GM18508 (cell line): ENCODE results near the gene DRAM1.
A peak's percentile ranks its signal among the peaks of the same experiment; 100 is the strongest.
"Not testable (repeated sequence)": the region's sequence is repeated elsewhere in the genome, so short reads cannot be mapped to it uniquely, and the experiment has no call there.

ENCODE experiments used
- ATAC-seq: cut with Tn5 transposase; IDR thresholded peaks from one replicate; pipeline ENCODE4 v1.9.1; 2021; ENCODE audit warnings: moderate number of reproducible peaks; ENCODE audit not compliant: insufficient read depth, unreplicated experiment

The DRAM1 gene

DNA sequence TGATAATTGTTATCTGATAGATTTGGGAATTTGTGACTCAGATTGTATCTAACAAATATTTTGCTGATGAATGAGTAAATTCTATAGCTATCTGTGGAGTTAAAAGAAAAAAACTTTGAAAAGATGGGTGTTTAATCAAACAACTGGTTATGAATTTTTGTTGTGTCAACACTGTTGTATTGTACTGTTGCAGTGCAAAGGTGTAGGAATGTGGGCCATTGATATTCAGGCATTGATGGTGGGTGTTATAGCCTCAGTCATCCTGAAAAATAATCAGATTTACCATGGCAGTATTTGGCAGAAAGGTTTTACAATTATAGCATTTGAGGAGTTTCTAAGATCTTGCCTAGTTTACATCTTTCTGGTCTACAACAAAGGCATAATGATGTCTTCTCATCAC is 15.4 kb downstream of the DRAM1 start:
- no peak for ATAC-seq

GRCh38 chr12:101901777-101902176 is 24.4 kb downstream of the DRAM1 start:
- no peak for ATAC-seq

DNA sequence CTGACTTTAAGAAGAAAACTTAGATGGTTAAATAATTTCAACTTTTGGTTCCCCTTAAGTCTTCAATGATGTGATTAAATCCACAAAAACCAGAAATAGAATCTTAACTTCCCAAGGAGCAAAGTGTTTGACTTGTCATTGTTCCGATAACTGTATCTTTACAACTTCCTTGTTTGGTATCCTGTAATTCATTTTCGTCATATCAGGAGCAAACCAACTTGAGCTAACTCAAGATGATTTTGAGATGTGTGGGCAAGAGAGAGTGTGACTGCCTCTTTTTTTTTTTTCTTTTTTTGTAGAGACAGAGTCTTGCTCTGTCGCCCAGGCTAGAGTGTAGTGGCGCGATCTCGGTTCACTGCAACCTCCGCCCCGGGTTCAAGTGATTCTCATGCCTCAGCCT is 25.3 kb downstream of the DRAM1 start:
- ATAC-seq: no peak

DNA sequence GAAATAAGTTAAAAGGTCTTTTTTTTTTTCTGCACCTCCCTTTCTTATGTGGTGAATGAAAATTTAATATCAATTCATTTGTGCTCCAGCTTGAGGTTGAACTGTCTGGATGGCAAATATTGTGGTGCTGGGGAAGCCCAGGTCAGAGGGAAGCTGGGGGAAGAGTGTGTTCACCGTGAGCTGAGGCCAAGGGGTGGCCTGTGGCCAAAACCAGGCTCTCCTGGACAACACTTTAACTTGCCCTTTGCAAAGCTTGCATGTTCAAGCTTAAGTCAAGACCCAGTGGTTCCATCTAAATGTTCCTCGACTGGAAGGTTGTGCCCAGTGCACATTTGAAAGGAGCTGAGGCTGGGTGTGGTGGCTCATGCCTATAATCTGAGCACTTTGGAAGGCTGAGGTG is 28.8 kb downstream of the DRAM1 start:
- no peak for ATAC-seq

DNA sequence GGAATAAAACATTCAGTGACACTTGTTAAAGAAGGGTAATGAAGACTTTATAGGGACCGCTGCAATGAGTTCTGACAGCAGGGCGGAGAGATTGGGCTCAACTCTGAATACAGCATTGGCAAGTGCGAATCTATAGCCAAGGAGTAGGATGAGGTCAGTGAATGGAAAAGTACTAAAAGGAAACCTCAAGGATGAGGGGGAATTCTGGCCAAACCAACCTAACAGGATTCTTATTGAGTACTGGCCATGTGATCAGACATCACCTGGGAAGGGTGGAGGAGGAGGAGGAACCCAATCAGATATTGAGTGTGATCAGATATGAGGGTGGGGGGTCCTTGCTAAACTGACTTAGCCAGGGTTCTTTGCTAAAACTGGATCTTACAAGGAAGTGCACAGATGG is 31.0 kb downstream of the DRAM1 start:
- ATAC-seq: no peak

DNA sequence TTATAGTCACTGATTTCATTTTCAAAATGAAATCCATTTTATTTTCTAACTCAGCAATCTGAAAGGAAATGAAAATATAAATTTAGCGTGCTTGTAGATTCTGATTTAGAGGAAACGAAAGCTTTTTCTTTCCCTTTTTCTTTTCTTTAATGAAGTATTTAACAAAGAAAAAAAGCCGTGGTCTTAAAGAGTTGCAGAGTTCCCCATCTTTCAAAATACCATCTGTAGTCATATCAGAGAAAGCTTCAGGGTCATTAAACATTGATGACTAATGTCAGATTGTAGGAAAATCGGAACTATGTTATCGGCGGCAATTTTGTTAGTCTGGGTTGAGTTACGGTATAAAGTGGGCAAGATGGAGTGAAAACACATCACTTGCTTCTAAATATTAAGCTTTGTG is 32.3 kb downstream of the DRAM1 start:
- no peak for ATAC-seq

- no peak for ATAC-seq
These were observed 38.5 kb downstream of the DRAM1 start for GRCh38 chr12:101915841-101916240.

- not testable (repeated sequence) for ATAC-seq
These were observed 41.4 kb downstream of the DRAM1 start for GRCh38 chr12:101918805-101919204.

- no peak for ATAC-seq
These were observed 42.1 kb downstream of the DRAM1 start for GRCh38 chr12:101919447-101919846.

DNA sequence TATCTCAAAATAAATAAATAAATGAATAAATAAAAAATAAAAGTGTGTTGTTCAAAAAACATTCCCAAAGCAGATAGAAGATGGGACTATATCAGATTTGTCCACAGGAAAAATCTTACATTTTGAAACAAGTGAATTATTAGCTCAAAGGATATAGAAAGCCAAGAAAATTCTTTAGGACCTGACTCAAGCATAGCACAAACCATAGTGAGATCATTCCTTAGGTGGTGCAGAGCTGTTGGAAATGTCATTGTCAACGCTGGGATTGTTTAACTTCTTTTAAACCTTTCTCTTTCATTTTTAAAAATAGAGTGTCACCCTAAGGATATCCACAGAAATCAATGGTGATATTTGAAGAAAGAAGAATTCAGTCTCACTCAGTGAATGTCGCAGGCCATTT is 43.5 kb downstream of the DRAM1 start:
- no peak for ATAC-seq

GRCh38 chr12:101923045-101923718 is 45.8 kb downstream of the DRAM1 start:
- ATAC-seq: no peak

- ATAC-seq: no peak
These were observed 47.2 kb downstream of the DRAM1 start for GRCh38 chr12:101924618-101925017.

DNA sequence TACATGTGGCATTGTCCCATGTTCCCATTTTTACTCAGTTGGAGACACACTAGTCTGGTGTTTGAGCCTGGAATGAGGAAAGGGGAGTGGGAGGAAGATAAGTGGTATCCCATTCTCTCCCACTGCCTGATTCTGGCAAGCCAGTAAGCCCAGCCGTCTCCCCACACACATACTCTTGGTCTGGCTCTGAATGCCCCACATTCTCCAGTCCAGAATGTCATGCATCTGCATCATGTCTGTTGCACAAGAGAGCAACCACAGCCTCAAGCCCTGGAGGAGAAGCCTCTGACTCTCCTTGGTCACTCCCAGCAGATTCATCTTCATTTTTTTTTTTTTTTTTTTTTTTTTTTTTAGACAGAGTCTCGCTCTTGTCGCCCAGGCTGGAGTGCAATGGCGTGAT is 48.0 kb downstream of the DRAM1 start:
- ATAC-seq: no peak

- no peak for ATAC-seq
These were observed 48.6 kb downstream of the DRAM1 start for GRCh38 chr12:101925935-101926334.

DNA sequence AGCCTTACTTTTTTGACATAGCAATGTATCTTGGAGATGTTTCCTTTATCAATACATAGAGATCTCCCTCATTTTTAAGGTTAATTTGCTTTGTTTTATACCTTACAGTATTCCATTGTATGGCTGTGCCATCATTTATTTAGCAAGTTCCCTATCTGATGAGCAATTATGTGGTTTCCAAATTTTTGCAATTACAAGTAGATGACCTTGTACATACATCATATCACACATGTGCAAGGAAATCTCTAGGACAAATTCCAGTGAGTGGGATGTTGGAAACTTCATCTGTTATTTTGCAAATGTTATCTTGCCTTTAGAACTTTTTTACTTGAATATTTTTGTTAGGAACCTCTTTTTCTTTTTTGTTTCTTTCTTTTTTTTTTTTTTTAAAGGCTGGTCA is 49.7 kb downstream of the DRAM1 start:
- ATAC-seq: no peak

DNA sequence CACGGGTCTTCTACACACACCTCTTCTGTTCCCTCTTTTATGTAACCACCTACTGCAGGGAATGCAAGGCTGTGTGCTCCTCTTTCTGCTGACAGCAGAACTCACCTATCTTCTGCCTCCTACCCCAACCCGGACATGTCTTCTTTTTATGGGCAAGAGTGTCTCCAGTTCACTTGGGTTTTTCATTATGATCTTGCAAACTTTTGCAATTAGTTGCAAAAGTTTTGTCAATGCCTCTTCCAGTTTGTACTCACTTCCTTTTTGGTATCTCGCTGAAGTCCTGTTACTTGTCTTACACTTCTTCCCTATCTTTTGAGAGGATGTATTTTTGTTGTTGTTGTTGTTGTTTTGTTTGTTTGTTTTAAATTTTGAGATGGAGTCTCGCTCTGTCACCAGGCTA is 50.6 kb downstream of the DRAM1 start:
- ATAC-seq: no peak

GRCh38 chr12:101928556-101928955 is 51.2 kb downstream of the DRAM1 start:
- no peak for ATAC-seq

DNA sequence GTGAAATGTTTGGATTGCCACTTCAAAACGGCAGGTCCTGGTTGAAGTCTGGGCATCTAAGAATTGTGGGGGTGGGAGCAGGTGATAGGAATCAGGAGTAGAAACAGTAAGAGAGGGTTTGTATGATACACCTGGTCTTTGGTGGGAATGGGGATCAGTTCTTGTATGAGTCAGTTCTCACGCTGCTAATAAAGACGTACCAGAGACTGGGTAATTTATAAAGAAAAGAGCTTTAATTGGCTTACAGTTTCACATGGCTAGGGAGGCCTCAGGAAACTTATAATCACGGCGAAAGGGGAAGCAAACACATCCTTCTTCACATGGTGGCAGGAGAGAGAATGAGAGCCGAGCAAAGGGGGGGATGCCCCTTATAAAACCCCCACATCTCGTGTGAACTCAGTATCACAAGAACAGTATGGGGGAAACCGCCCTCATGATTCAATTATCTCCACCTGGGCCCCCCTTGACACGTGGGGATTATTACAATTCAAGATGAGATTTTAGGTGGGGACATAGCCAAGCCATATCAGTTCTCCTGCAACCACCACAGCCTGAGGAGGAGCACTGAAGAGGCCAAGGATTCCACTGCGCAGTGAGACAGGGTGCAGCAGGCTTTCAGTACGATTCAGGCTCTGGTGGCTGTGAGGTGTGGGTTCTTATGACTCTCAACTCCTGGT is 52.1 kb downstream of the DRAM1 start:
- no peak for ATAC-seq

- peak; percentile 41 for ATAC-seq
These were observed 54.3 kb downstream of the DRAM1 start for GRCh38 chr12:101931498-101932326.

DNA sequence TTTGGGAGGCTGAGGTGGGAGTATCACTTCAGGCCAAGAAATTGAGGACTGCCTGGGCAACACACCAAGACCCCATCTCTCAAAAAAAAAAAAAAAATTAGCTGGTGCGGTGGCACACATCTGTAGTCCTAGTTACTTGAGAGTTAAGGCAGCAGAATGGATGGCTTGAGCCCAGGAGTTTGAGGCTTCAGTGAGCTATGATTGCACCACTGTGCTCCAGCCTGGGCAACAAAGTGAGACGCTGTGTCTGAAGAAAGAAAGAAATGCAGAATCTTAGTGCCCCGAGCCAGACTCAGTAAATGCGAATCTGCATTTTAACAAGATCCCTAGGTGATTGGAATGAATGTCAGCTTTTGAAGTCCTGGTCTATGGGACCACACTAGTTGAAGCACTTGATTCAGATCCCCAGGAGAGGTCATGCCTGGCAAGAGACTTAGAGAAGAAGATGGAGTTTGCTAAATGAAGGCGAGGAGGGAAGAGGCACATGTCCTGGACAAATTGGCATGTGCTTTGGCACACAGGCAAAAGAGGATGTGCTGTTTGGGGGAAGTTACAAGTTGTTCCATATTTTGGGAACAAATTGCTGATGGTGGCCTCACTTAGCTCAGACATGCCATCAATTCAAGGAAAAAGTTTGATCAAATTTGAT is 56.6 kb downstream of the DRAM1 start:
- no peak for ATAC-seq
